Ishikawa (cell line): ENCODE results near the gene PCP4L1.

Experiments used
- CEBPB ChIP-seq: IDR thresholded peaks from 2 replicates; pipeline ENCODE4 v1.6.1; 2012
- EGR1 ChIP-seq: IDR thresholded peaks from 2 replicates; pipeline ENCODE4 v1.6.1; 2012
- EP300 ChIP-seq: IDR thresholded peaks from 2 replicates; pipeline ENCODE4 v1.6.1; 2012; ENCODE audit warnings: borderline replicate concordance
- RAD21 ChIP-seq: IDR thresholded peaks from 2 replicates; pipeline ENCODE4 v1.6.1; 2012; ENCODE audit warnings: low read depth
- REST ChIP-seq: IDR thresholded peaks from 2 replicates; pipeline ENCODE4 v1.6.1; 2012; ENCODE audit warnings: low read depth, mild to moderate bottlenecking
- TAF1 ChIP-seq: IDR thresholded peaks from 2 replicates; pipeline ENCODE4 v1.6.1; 2012; ENCODE audit warnings: low read depth, mild to moderate bottlenecking
- YY1 ChIP-seq: IDR thresholded peaks from 2 replicates; pipeline ENCODE4 v1.6.1; 2012; ENCODE audit warnings: low read depth
- ZBTB7A ChIP-seq: IDR thresholded peaks from 2 replicates; pipeline ENCODE4 v1.6.1; 2012; ENCODE audit warnings: low read depth
- TF ChIP-seq, protein P1 (sequence below): IDR thresholded peaks from 2 replicates; pipeline ENCODE4 v1.6.1; 2012
- TF ChIP-seq, protein P2 (sequence below): IDR thresholded peaks from 2 replicates; pipeline ENCODE4 v1.6.1; 2012

GRCh38 chr1:161305867-161306519, 47.4 kb downstream of the PCP4L1 start:
- TF ChIP-seq EP300 (no peak), EGR1 (no peak), CEBPB (0 out of 2 replicates have a peak, but pooled peaks have one; percentile 14), YY1 (no peak), RAD21 (no peak), ZBTB7A (no peak), TAF1 (no peak), REST (no peak)
- TF ChIP-seq, protein P1, sequence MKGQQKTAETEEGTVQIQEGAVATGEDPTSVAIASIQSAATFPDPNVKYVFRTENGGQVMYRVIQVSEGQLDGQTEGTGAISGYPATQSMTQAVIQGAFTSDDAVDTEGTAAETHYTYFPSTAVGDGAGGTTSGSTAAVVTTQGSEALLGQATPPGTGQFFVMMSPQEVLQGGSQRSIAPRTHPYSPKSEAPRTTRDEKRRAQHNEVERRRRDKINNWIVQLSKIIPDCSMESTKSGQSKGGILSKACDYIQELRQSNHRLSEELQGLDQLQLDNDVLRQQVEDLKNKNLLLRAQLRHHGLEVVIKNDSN: no peak
- TF ChIP-seq, protein P2, sequence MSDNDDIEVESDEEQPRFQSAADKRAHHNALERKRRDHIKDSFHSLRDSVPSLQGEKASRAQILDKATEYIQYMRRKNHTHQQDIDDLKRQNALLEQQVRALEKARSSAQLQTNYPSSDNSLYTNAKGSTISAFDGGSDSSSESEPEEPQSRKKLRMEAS: no peak
